22Rv1 (cell line): ENCODE data around the gene PDE1A.

Experiments
- H3K27ac ChIP-seq: fragments of 450-650 bp; 2 replicates; pipeline ENCODE4 v1.5.1; 2017
- ZFX ChIP-seq: fragments of 450-650 bp; IDR thresholded peaks from 2 replicates; pipeline ENCODE4 v1.6.1; 2017; ENCODE audit warnings: antibody characterized with exemption, borderline replicate concordance
- TF ChIP-seq, protein P1 (sequence below): fragments of 450-650 bp; IDR thresholded peaks from 2 replicates; pipeline ENCODE4 v1.5.1; 2017; ENCODE audit warnings: mild to moderate bottlenecking

Gene PDE1A

DNA sequence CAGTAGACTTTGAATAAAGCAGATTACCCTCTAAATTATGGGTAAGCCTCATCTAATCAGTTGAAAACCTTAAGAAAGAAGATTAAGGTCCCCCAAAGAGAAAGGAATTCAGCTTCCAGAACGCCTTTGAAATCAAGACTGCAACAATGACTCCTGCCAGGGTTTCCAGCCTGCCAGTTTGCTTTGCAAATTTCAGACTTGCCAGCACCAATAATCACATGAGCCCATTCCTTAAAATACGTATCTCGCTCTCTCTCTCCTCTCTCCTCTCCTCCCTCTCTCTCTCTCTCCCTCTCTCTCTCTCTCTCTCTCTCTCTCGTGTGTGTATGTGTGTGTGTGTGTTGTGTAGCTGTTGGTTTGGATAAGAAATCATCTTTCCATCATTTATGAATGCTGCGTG, 184.2 kb downstream of the PDE1A start:
- TF ChIP-seq, protein P1, sequence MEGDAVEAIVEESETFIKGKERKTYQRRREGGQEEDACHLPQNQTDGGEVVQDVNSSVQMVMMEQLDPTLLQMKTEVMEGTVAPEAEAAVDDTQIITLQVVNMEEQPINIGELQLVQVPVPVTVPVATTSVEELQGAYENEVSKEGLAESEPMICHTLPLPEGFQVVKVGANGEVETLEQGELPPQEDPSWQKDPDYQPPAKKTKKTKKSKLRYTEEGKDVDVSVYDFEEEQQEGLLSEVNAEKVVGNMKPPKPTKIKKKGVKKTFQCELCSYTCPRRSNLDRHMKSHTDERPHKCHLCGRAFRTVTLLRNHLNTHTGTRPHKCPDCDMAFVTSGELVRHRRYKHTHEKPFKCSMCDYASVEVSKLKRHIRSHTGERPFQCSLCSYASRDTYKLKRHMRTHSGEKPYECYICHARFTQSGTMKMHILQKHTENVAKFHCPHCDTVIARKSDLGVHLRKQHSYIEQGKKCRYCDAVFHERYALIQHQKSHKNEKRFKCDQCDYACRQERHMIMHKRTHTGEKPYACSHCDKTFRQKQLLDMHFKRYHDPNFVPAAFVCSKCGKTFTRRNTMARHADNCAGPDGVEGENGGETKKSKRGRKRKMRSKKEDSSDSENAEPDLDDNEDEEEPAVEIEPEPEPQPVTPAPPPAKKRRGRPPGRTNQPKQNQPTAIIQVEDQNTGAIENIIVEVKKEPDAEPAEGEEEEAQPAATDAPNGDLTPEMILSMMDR, result no peak
- no peak for TF ChIP-seq ZFX
- no peak overlapping the region for H3K27ac ChIP-seq

DNA sequence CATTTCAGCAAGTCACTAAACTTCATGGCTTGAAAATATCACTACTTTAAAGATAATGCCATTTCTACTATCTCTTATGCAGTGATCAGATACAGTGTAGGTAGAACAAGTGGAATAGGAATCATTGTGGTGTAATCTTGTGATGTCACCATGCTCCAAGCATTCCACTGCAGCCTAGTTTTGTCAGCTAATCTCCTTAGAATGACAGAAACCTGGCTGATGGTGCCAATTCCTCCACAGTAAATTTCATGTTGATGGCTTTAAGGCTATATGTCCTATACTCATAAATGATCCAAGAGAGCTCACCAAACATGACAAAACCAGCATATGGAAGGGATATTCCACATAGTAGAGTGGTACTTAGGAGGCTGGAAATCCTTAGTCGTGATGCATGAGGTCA, 184.9 kb downstream of the PDE1A start:
- TF ChIP-seq ZFX, result no peak
- TF ChIP-seq, protein P1, result no peak
- no peak overlapping the region for H3K27ac ChIP-seq

DNA sequence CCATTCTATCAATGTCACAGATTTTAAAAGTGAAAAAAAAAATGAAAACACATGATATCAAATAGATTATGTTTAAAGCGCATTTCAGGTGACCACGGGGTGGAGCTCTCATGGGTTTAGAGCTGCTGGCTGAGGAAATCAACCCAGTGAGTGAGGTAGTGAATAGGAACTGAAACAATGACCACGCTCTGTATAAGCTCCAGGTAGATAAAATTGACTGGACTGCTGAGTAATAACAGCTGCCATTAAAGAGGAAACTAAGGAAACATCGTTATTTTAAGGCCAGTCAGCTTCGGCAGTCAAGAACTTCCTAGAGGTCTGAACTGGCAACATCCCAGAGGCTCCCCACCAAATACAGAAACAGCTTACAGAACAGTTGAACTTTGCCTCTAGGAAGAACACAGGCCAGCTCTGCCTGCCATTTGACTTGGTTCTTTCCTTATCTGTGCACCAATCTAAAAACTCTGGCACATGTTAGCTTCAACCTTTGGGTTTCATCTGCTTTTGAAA, 185.9 kb downstream of the PDE1A start:
- H3K27ac ChIP-seq, result no peak overlapping the region
- TF ChIP-seq, protein P1, result peak; percentile 69
- no peak for TF ChIP-seq ZFX

DNA sequence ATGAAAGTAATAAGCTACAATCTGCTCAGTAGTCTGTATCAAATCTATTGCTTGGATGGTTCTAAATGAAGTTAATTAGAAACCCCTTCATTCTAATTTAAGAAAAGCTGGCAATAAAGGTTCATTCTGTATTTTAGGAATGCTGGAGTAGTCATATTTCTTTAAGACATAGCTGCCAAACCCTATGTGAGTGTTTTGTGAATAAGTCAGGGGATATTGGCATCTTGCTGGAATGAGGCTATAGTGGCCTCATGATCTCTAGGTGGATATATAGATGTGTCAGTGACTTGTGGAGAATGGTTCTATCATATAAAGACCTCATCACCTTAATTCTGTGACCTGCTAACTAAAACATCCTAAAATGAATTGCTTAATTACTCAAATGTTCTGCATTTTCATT, 196.3 kb downstream of the PDE1A start:
- TF ChIP-seq, protein P1, result no peak
- TF ChIP-seq ZFX, result no peak
- H3K27ac ChIP-seq, result no peak overlapping the region

DNA sequence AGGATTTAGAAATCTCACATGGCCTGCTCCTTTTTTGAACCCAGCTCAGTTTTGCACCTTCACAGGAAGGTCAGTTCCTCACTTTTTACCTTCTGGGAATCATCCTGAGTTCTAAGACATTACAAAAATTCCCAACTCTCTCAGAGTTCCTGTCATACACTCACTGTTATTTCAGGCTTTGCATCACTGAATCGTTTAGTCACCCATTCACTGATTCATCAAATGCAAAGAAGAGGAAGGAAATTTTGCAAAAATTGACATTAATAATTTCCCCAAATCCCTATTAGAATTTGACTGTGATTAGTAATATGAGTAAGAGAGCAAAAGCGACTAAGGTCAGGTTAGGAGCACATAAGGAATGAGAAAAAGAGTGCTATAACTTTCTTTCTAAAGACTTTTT, 197.5 kb downstream of the PDE1A start:
- TF ChIP-seq ZFX, result no peak
- TF ChIP-seq, protein P1, result no peak
- no peak overlapping the region for H3K27ac ChIP-seq

DNA sequence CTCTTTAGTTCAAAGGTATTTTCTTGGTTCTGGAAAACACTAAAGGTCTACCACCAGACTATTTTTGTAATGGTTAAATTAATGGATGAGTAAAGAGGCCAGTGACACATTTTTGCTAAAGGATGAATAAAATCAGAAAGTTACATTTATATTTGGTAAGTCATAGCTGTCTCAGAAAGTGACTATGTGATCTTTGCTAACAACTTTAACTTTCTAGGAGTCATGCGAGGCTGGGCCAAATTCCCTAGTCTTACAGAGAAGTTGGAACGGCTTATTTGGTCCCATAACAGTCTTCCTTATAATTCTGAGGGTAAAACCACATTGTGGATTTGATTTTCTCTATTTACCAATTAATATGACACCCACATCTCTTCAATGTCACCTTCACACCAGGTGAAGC, 198.1 kb downstream of the PDE1A start:
- H3K27ac ChIP-seq, result no peak overlapping the region
- no peak for TF ChIP-seq ZFX
- TF ChIP-seq, protein P1, result no peak

DNA sequence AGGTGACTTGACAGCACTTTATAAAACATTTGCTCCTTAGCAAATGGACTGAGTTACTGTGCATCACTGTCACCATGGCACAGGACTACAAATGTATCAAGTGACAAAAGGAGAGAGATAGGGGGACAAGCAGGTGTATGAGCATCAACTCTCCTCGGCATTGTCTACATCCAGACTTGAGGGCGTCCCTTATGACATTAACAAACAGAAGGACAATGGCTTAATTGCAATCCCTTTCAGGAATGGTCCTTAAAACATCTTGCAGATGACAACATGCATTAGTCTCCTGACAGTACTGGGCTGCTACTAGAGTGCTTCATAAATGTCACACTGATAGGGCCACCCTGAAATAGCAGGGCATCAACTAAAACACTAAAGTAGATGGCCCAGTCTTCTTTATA, 198.8 kb downstream of the PDE1A start:
- H3K27ac ChIP-seq, result no peak overlapping the region
- TF ChIP-seq, protein P1, result no peak
- no peak for TF ChIP-seq ZFX
